Glutamatergic neuron (in vitro differentiated cells): ENCODE data around the gene KIAA1549. TPM values are rescaled to one million over a fixed set of nuclear protein-coding genes. Genes with fewer than 3 reads are reported as not detected.

Experiments
- DNase-seq: peaks from one replicate; pipeline ENCODE4 v3.0.0; 2022
- H3K27ac Mint-ChIP-seq: one replicate; pipeline ENCODE4 v1.8.0; 2020; ENCODE audit warnings: mild to moderate bottlenecking, mixed read lengths, inconsistent platforms; ENCODE audit not compliant: unreplicated experiment
- H3K27me3 Mint-ChIP-seq: one replicate; pipeline ENCODE4 v1.8.0; 2020; ENCODE audit warnings: mild to moderate bottlenecking, moderate library complexity, mixed read lengths, inconsistent platforms; ENCODE audit not compliant: unreplicated experiment
- H3K36me3 Mint-ChIP-seq: one replicate; pipeline ENCODE4 v1.8.0; 2020; ENCODE audit warnings: mild to moderate bottlenecking, mixed read lengths, inconsistent platforms; ENCODE audit not compliant: unreplicated experiment
- H3K4me1 Mint-ChIP-seq: one replicate; pipeline ENCODE4 v1.8.0; 2020; ENCODE audit warnings: mild to moderate bottlenecking, low read depth, mixed read lengths, inconsistent platforms; ENCODE audit not compliant: unreplicated experiment
- H3K4me3 Mint-ChIP-seq: one replicate; pipeline ENCODE4 v1.8.0; 2020; ENCODE audit warnings: mild to moderate bottlenecking, mixed read lengths, inconsistent platforms; ENCODE audit not compliant: unreplicated experiment
- H3K9me3 Mint-ChIP-seq: one replicate; pipeline ENCODE4 v1.8.0; 2020; ENCODE audit warnings: mild to moderate bottlenecking, moderate library complexity, mixed read lengths, inconsistent platforms; ENCODE audit not compliant: unreplicated experiment
- total RNA-seq: library from RNA; stranded (reverse); fragmentation: NEBNext Ultra II Directional; extraction: Animal tissue kit (Norgen Biotek cat#: 25700); gene quantifications from one replicate; pipeline ENCODE4 v1.2.1, GENCODE V29; 2021; ENCODE audit not compliant: unreplicated experiment
- TF ChIP-seq, protein P1 (sequence below): fragments of 200-600 bp; sonication (generic); IDR thresholded peaks from one replicate; pipeline ENCODE4 v1.5.0; 2021; ENCODE audit not compliant: partially characterized antibody, unreplicated experiment

Gene KIAA1549
- total RNA-seq, 1 donor from 2014 or later, result 40.2 TPM

DNA sequence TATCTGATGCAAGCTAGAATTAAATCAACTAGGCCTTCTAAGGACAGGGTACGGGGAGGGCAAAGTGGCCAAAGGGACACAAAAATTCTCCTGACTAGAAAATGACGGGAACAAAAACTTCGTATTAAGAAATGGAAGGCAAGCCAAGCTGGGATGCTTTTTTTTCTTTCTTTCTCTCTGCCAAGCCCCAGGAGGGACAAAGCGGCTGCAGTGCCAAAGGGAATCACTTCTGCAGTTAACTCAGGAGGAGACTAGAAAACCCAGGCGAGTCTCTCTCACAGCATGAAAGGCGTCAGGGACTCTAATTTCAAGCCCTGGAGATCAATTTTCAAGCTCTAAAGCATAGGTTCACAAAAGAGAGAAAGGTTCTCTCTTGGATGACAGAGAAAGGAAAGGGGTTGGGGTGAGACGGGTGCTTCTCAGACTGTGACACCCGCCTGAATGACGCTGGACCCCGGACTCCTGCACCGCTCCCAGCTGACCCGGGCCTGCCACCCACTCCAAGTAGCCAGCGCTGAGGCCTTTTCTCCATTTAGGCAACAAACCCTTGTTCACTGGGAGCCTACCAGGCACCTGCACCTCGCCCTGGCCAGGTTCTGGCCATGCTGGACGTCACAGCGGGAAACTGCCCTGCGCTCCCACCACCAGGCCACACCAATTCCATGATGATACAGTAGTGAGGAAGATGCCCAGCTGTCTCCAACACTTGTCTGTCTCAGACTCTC, 56.5 kb downstream of the KIAA1549 start:
- Mint-ChIP-seq H3K4me1 (peaks cover 5% of the 10 kb centered on the region), H3K27ac (peak overlapping the region; percentile 31), H3K36me3 (no peaks in the 10 kb centered on the region), H3K27me3 (no peaks in the 10 kb centered on the region), H3K9me3 (peaks cover 2% of the 10 kb centered on the region), H3K4me3 (no peak overlapping the region)
- TF ChIP-seq, protein P1, sequence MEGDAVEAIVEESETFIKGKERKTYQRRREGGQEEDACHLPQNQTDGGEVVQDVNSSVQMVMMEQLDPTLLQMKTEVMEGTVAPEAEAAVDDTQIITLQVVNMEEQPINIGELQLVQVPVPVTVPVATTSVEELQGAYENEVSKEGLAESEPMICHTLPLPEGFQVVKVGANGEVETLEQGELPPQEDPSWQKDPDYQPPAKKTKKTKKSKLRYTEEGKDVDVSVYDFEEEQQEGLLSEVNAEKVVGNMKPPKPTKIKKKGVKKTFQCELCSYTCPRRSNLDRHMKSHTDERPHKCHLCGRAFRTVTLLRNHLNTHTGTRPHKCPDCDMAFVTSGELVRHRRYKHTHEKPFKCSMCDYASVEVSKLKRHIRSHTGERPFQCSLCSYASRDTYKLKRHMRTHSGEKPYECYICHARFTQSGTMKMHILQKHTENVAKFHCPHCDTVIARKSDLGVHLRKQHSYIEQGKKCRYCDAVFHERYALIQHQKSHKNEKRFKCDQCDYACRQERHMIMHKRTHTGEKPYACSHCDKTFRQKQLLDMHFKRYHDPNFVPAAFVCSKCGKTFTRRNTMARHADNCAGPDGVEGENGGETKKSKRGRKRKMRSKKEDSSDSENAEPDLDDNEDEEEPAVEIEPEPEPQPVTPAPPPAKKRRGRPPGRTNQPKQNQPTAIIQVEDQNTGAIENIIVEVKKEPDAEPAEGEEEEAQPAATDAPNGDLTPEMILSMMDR, result no peak
- DNase-seq, result no peak

DNA sequence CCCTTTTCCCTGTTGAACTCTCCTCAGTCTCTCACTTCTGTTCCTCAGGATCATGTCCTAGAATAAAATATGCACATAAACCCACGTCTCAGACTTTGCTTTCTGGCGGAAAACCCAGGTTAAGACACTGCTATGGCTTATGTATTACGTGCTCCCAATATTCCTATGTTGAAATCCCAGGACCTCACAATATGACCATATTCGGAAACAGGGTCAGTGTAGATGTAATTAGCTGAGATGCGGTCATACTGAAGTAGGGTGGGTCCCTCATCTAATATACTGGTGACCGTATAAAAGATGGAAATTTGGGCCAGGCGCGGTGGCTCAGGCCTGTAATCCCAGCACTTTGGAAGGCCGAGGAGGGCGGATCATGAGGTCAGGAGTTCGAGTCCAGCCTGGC, 59.9 kb downstream of the KIAA1549 start:
- TF ChIP-seq, protein P1, result no peak
- H3K4me3 Mint-ChIP-seq, result no peak overlapping the region
- no peak overlapping the region for H3K27ac Mint-ChIP-seq
- peaks cover 5% of the 10 kb centered on the region for H3K4me1 Mint-ChIP-seq
- peaks cover 2% of the 10 kb centered on the region for H3K9me3 Mint-ChIP-seq
- peaks cover 17% of the 10 kb centered on the region for H3K36me3 Mint-ChIP-seq
- no peak for DNase-seq
- H3K27me3 Mint-ChIP-seq, result no peaks in the 10 kb centered on the region

DNA sequence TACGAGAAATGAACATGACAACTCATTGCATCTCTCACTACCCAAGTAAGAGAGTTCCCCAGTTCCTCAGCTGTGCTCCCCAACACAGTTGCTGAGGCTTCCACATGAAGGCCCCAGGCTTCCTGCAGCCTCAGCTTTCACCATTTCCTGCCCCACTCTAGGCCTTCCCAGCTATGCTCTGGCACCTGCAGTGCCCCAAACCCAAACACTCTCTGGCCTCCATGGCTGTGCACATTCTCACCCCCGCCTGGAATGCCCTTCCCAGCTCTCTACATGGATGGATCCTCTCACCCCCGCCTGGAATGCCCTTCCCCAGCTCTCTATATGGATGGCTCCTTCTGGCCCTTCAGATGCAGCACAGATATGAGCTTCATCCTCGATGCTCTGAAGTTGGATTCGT, 61.3 kb downstream of the KIAA1549 start:
- Mint-ChIP-seq H3K9me3 (peaks cover 2% of the 10 kb centered on the region), H3K27ac (no peak overlapping the region), H3K4me3 (no peak overlapping the region), H3K4me1 (peaks cover 5% of the 10 kb centered on the region), H3K27me3 (peaks cover 2% of the 10 kb centered on the region), H3K36me3 (peaks cover 20% of the 10 kb centered on the region)
- TF ChIP-seq, protein P1, result no peak
- DNase-seq, result no peak

DNA sequence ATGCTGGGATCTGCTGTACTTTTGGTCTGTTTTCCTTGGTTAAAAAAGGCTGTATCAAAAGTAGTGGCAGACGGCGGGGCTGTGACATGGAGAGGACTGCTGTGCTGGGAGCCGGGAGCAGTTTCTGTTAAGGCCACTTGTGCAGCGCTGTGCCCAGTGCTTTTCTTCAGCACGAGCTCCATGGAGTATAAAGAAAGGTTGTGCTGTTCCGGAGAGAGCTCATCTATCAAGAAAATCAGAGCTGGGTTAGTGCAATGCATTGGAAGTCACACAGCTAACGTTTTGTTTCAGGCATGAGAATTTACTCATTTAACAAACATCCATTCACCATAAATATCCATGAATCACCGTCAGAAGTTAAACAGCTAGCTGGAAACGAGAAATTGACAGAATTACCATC, 62.0 kb downstream of the KIAA1549 start:
- DNase-seq, result no peak
- Mint-ChIP-seq H3K27me3 (peaks cover 2% of the 10 kb centered on the region), H3K9me3 (peaks cover 5% of the 10 kb centered on the region), H3K27ac (no peak overlapping the region), H3K4me1 (peaks cover 1% of the 10 kb centered on the region), H3K4me3 (no peak overlapping the region), H3K36me3 (peaks cover 27% of the 10 kb centered on the region)
- TF ChIP-seq, protein P1, result no peak

DNA sequence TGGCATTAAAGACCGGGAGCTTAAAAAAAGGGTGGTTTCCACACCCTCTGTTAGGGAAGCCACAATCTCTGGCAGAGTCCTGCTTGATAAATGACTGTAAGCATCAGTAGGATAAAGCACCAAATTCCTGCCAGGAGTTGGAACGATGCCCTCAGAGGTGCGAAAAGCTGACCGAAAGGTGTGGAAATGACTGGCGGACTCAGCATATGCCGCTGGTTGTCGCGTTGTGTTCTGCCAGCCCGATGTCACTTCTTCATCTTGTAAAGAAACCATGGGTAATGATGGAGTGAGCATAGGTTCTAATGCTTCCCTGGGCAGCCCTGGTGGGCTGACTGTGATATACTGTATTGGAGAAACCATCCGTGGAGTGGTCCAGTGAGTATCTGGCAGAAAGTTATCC, 62.4 kb downstream of the KIAA1549 start:
- Mint-ChIP-seq H3K36me3 (peaks cover 28% of the 10 kb centered on the region), H3K27me3 (peaks cover 2% of the 10 kb centered on the region), H3K4me1 (no peaks in the 10 kb centered on the region), H3K27ac (no peak overlapping the region), H3K4me3 (no peak overlapping the region), H3K9me3 (peaks cover 5% of the 10 kb centered on the region)
- DNase-seq, result no peak
- TF ChIP-seq, protein P1, result no peak
